ENCODE measurements around the gene SLC25A27.

GRCh38 chr6:46606338-46606737, 46.4 kb upstream of the SLC25A27 start:
- TF ChIP-seq CTCF (IDR thresholded peaks at IDR 0.05; ENCODE audit: low read length) (no peak), EZH2phosphoT487 (IDR thresholded peaks at IDR 0.05; ENCODE audit: low read length) (no peak), EZH2 (optimal IDR thresholded peaks at IDR 0.05; ENCODE audit: low read depth, low read length) (no peak)

Data from MM.1S (cell line).